Natural killer cell treated with Interleukin-12 subunit alpha and Interleukin-12 subunit beta and Interleukin-15 and Interleukin-18, amount 100 ng/mL, for 72 hours (primary cell): ENCODE measurements around the gene ADAMTS12. TPM values are rescaled to one million over a fixed set of nuclear protein-coding genes. Genes with fewer than 3 reads are reported as not detected.

Experiments
- ATAC-seq, 2 donors: fragments of 150-1000 bp; cut with Tn5 transposase in 1 of 2; sonication (Bioruptor Pico), chemical (Tn5 transposase) in 1 of 2; 2 replicates each; pipeline ENCODE4 v1.10.0; 2021
- DNase-seq: peaks from one replicate; pipeline ENCODE4 v3.0.0; 2022; ENCODE audit warnings: low spot score
- H3K27ac Mint-ChIP-seq, 2 donors: 1 replicate in 1 of 2; 2 replicates in 1 of 2; pipeline ENCODE4 v1.8.0; 2022; ENCODE audit warnings: mixed read lengths in 2 of 2, mild to moderate bottlenecking in 1 of 2, moderate library complexity in 1 of 2
- H3K27me3 Mint-ChIP-seq, 2 donors: 1 replicate in 1 of 2; 2 replicates in 1 of 2; pipeline ENCODE4 v1.8.0; 2022; ENCODE audit warnings: mixed read lengths in 2 of 2
- H3K36me3 Mint-ChIP-seq: one replicate; pipeline ENCODE4 v1.8.0; 2022; ENCODE audit warnings: mixed read lengths
- H3K4me1 Mint-ChIP-seq, 2 donors: 1 replicate in 1 of 2; 2 replicates in 1 of 2; pipeline ENCODE4 v1.8.0; 2022; ENCODE audit warnings: low read depth in 2 of 2, mixed read lengths in 2 of 2, mild to moderate bottlenecking in 1 of 2
- H3K4me3 Mint-ChIP-seq: one replicate; pipeline ENCODE4 v1.8.0; 2022; ENCODE audit warnings: mixed read lengths
- H3K9me3 Mint-ChIP-seq: 2 replicates; pipeline ENCODE4 v1.8.0; 2022; ENCODE audit warnings: mixed read lengths
- total RNA-seq, 2 donors: library from RNA; stranded (reverse); gene quantifications; one replicate each; pipeline ENCODE4 v1.2.3, GENCODE V29; 2022

ADAMTS12 gene
- total RNA-seq, 2 donors from 2014 or later = not detected

GRCh38 chr5:33631139-33631538 is 260.7 kb downstream of the ADAMTS12 start:
- no peak for DNase-seq
- Mint-ChIP-seq H3K4me3 (no peak overlapping the region), H3K27me3 (no peaks in the 10 kb centered on the region), H3K27ac (no peak overlapping the region), H3K36me3 (no peaks in the 10 kb centered on the region), H3K9me3 (no peaks in the 10 kb centered on the region), H3K4me1 (no peaks in the 10 kb centered on the region)
- no peak for ATAC-seq

GRCh38 chr5:33629999-33630398 is 261.8 kb downstream of the ADAMTS12 start:
- H3K27me3 Mint-ChIP-seq = no peaks in the 10 kb centered on the region
- no peaks in the 10 kb centered on the region for H3K4me1 Mint-ChIP-seq
- no peaks in the 10 kb centered on the region for H3K36me3 Mint-ChIP-seq
- H3K9me3 Mint-ChIP-seq = no peaks in the 10 kb centered on the region
- DNase-seq (no peak), ATAC-seq (no peak)
- no peak overlapping the region for H3K4me3 Mint-ChIP-seq
- no peak overlapping the region for H3K27ac Mint-ChIP-seq

- H3K4me1 Mint-ChIP-seq = no peaks in the 10 kb centered on the region
- H3K9me3 Mint-ChIP-seq = no peaks in the 10 kb centered on the region
- no peak overlapping the region for H3K4me3 Mint-ChIP-seq
- DNase-seq (no peak), ATAC-seq (no peak)
- no peaks in the 10 kb centered on the region for H3K36me3 Mint-ChIP-seq
- no peak overlapping the region for H3K27ac Mint-ChIP-seq
- H3K27me3 Mint-ChIP-seq = no peaks in the 10 kb centered on the region
These were observed 263.0 kb downstream of the ADAMTS12 start for GRCh38 chr5:33628796-33629195.

- Mint-ChIP-seq H3K4me1 (no peaks in the 10 kb centered on the region), H3K9me3 (no peaks in the 10 kb centered on the region), H3K36me3 (no peaks in the 10 kb centered on the region), H3K27me3 (peaks cover 0 to 4% of the 10 kb centered on the region in 2 donors), H3K27ac (no peak overlapping the region), H3K4me3 (no peak overlapping the region)
- DNase-seq = no peak
- no peak for ATAC-seq
These were observed 270.3 kb downstream of the ADAMTS12 start for GRCh38 chr5:33621514-33621913.

GRCh38 chr5:33614039-33614438 is 277.8 kb downstream of the ADAMTS12 start:
- H3K9me3 Mint-ChIP-seq = no peaks in the 10 kb centered on the region
- H3K4me3 Mint-ChIP-seq = no peak overlapping the region
- ATAC-seq = no peak
- H3K27ac Mint-ChIP-seq = no peak overlapping the region
- no peaks in the 10 kb centered on the region for H3K27me3 Mint-ChIP-seq
- no peak for DNase-seq
- H3K36me3 Mint-ChIP-seq = no peaks in the 10 kb centered on the region
- H3K4me1 Mint-ChIP-seq = no peaks in the 10 kb centered on the region

GRCh38 chr5:33612386-33612785 is 279.4 kb downstream of the ADAMTS12 start:
- Mint-ChIP-seq H3K4me3 (no peak overlapping the region), H3K36me3 (no peaks in the 10 kb centered on the region), H3K27ac (no peak overlapping the region), H3K27me3 (peaks cover 0 to 6% of the 10 kb centered on the region in 2 donors), H3K4me1 (no peaks in the 10 kb centered on the region), H3K9me3 (no peaks in the 10 kb centered on the region)
- no peak for DNase-seq
- no peak for ATAC-seq

- H3K4me1 Mint-ChIP-seq = no peaks in the 10 kb centered on the region
- H3K36me3 Mint-ChIP-seq = no peaks in the 10 kb centered on the region
- H3K27me3 Mint-ChIP-seq = peaks cover 0 to 8% of the 10 kb centered on the region in 2 donors
- ATAC-seq = no peak
- H3K27ac Mint-ChIP-seq = no peak overlapping the region
- no peak for DNase-seq
- no peak overlapping the region for H3K4me3 Mint-ChIP-seq
- H3K9me3 Mint-ChIP-seq = no peaks in the 10 kb centered on the region
These were observed 279.9 kb downstream of the ADAMTS12 start for GRCh38 chr5:33611877-33612276.

GRCh38 chr5:33608344-33609041 is 283.3 kb downstream of the ADAMTS12 start:
- Mint-ChIP-seq H3K4me1 (no peaks in the 10 kb centered on the region), H3K27me3 (peaks cover 0 to 8% of the 10 kb centered on the region in 2 donors), H3K4me3 (no peak overlapping the region), H3K36me3 (no peaks in the 10 kb centered on the region), H3K9me3 (no peaks in the 10 kb centered on the region), H3K27ac (no peak overlapping the region)
- DNase-seq = no peak
- no peak for ATAC-seq

GRCh38 chr5:33604503-33604902 is 287.3 kb downstream of the ADAMTS12 start:
- H3K36me3 Mint-ChIP-seq = no peaks in the 10 kb centered on the region

GRCh38 chr5:33601881-33602280 is 289.9 kb downstream of the ADAMTS12 start:
- no peak for ATAC-seq

More at GRCh38 chr5:33604503-33604902, 287.3 kb downstream of the ADAMTS12 start:
- Mint-ChIP-seq H3K27me3 (peaks cover 0 to 8% of the 10 kb centered on the region in 2 donors), H3K4me1 (no peaks in the 10 kb centered on the region), H3K9me3 (peaks cover 3% of the 10 kb centered on the region), H3K4me3 (no peak overlapping the region), H3K27ac (no peak overlapping the region)
- ATAC-seq = no peak
- no peak for DNase-seq

GRCh38 chr5:33595303-33595702 is 296.5 kb downstream of the ADAMTS12 start:
- no peaks in the 10 kb centered on the region for H3K36me3 Mint-ChIP-seq
- no peaks in the 10 kb centered on the region for H3K9me3 Mint-ChIP-seq
- DNase-seq = no peak
- no peak overlapping the region for H3K4me3 Mint-ChIP-seq
- no peak for ATAC-seq
- peaks cover 0 to 8% of the 10 kb centered on the region in 2 donors for H3K27me3 Mint-ChIP-seq
- no peak overlapping the region for H3K27ac Mint-ChIP-seq
- H3K4me1 Mint-ChIP-seq = no peaks in the 10 kb centered on the region

More at GRCh38 chr5:33601881-33602280, 289.9 kb downstream of the ADAMTS12 start:
- DNase-seq = no peak
- H3K27me3 Mint-ChIP-seq = no peaks in the 10 kb centered on the region
- H3K4me1 Mint-ChIP-seq = no peaks in the 10 kb centered on the region
- peaks cover 3% of the 10 kb centered on the region for H3K9me3 Mint-ChIP-seq
- no peak overlapping the region for H3K27ac Mint-ChIP-seq
- no peak overlapping the region for H3K4me3 Mint-ChIP-seq
- no peaks in the 10 kb centered on the region for H3K36me3 Mint-ChIP-seq

GRCh38 chr5:33594006-33594405 is 297.8 kb downstream of the ADAMTS12 start:
- Mint-ChIP-seq H3K36me3 (no peaks in the 10 kb centered on the region), H3K27me3 (peaks cover 0 to 8% of the 10 kb centered on the region in 2 donors), H3K4me3 (no peak overlapping the region), H3K4me1 (no peaks in the 10 kb centered on the region), H3K27ac (no peak overlapping the region), H3K9me3 (no peaks in the 10 kb centered on the region)
- DNase-seq = no peak
- ATAC-seq = no peak

GRCh38 chr5:33592245-33592644 is 299.5 kb downstream of the ADAMTS12 start:
- Mint-ChIP-seq H3K36me3 (no peaks in the 10 kb centered on the region), H3K9me3 (no peaks in the 10 kb centered on the region), H3K27ac (no peak overlapping the region), H3K27me3 (peaks cover 0 to 8% of the 10 kb centered on the region in 2 donors), H3K4me3 (no peak overlapping the region), H3K4me1 (no peaks in the 10 kb centered on the region)
- DNase-seq (no peak), ATAC-seq (no peak)

- Mint-ChIP-seq H3K4me1 (no peaks in the 10 kb centered on the region), H3K27ac (no peak overlapping the region), H3K9me3 (no peaks in the 10 kb centered on the region), H3K27me3 (peaks cover 0 to 8% of the 10 kb centered on the region in 2 donors), H3K4me3 (no peak overlapping the region), H3K36me3 (no peaks in the 10 kb centered on the region)
- ATAC-seq (no peak), DNase-seq (no peak)
These were observed 303.0 kb downstream of the ADAMTS12 start for GRCh38 chr5:33588654-33589372.
